A549 (cell line): Measurements from ENCODE around the gene CSAD. TPM values are rescaled to one million over a fixed set of nuclear protein-coding genes. Genes with fewer than 3 reads are reported as not detected.
A peak's percentile ranks its signal among the peaks of the same experiment; 100 is the strongest.

Source experiments
- ATAC-seq, 2 experiments: fragments of 200-7000 bp in 1 of 2; fragments of >200 bp in 1 of 2; cut with Nextera tagmentation in 1 of 2; cut with Tn5 transposase in 1 of 2; 3 replicates each; pipeline versions ENCODE4 v1.8.0 to v1.9.1; 2018 to 2020; ENCODE audit warnings: mild to moderate bottlenecking in 1 of 2, moderate library complexity in 1 of 2
- CTCF ChIA-PET: fragments of 300-600 bp; sonication (Branson Sonifier 250); formaldehyde crosslinking; extraction: SDS; loops from one replicate; lab custom pipeline; 2021; ENCODE audit warnings: antibody characterized with exemption, inconsistent platforms; lab: Yijun Ruan, JAX
- POLR2A ChIA-PET: fragments of 350-600 bp; formaldehyde crosslinking; extraction: SDS; loops from one replicate; lab custom pipeline; 2021; ENCODE audit warnings: antibody characterized with exemption, inconsistent platforms; lab: Yijun Ruan, JAX
- DNase-seq, 2 experiments: peaks; one replicate each; pipeline versions ENCODE4 v3.0.0 to v3.0.0-alpha.2; 2011 to 2016; ENCODE audit warnings: low read depth in 1 of 2, low spot score in 1 of 2
- FAIRE-seq: peaks from 2 replicates; lab custom pipeline; 2011; peaks lifted over from hg19 to GRCh38; lab: Jason Lieb, UNC
- H3K27ac ChIP-seq, 2 experiments: fragments of >200 bp; sonication (Bioruptor Twin); formaldehyde crosslinking; 3 replicates each; pipeline ENCODE4 v1.5.1; 2016 to 2017
- H3K4me1 ChIP-seq: fragments of >200 bp; sonication (Bioruptor Twin); formaldehyde crosslinking; 3 replicates; pipeline ENCODE4 v1.6.1; 2016
- H3K4me2 ChIP-seq: fragments of >200 bp; sonication (Bioruptor Twin); formaldehyde crosslinking; 3 replicates; pipeline ENCODE4 v1.6.1; 2016
- H3K4me3 ChIP-seq: fragments of >200 bp; sonication (Bioruptor Twin); formaldehyde crosslinking; 3 replicates; pipeline ENCODE4 v1.5.1; 2016
- H3K9me3 ChIP-seq: fragments of >200 bp; sonication (Bioruptor Twin); formaldehyde crosslinking; 3 replicates; pipeline ENCODE4 v1.6.1; 2016
- ATOH8 ChIP-seq: fragments of 250-450 bp; sonication (Bioruptor Pico); IDR thresholded peaks from 2 replicates; pipeline ENCODE4 v1.5.0; 2020; ENCODE audit warnings: low read depth, mild to moderate bottlenecking, moderate library complexity
- BCL3 ChIP-seq: fragments of >200 bp; sonication (Bioruptor Twin); formaldehyde crosslinking; IDR thresholded peaks from 3 replicates; pipeline ENCODE4 v1.6.1; 2016
- CEBPB ChIP-seq, 2 experiments: fragments of >200 bp in 1 of 2; sonication (Bioruptor Twin) in 1 of 2; formaldehyde crosslinking in 1 of 2; IDR thresholded peaks; 2 replicates each; pipeline ENCODE4 v1.6.1; 2012 to 2016
- CTCF ChIP-seq: fragments of >200 bp; sonication (Bioruptor Twin); formaldehyde crosslinking; IDR thresholded peaks from 3 replicates; pipeline ENCODE4 v1.5.1; 2016
- EHF ChIP-seq: fragments of 250-450 bp; sonication (Bioruptor Pico); IDR thresholded peaks from 2 replicates; pipeline ENCODE4 v1.5.0; 2020; ENCODE audit warnings: mild to moderate bottlenecking
- EP300 ChIP-seq, 2 experiments: fragments of >200 bp; sonication (Bioruptor Twin); formaldehyde crosslinking; IDR thresholded peaks; 2 replicates in 1 of 2; 3 replicates in 1 of 2; pipeline ENCODE4 v1.6.1; 2016 to 2017
- ESRRA ChIP-seq: fragments of 150-350 bp; IDR thresholded peaks from 2 replicates; pipeline ENCODE4 v1.6.1; 2014; ENCODE audit warnings: mild to moderate bottlenecking, low read length, borderline replicate concordance
- FOSL2 ChIP-seq, 2 experiments: fragments of 450-650 bp in 1 of 2; fragments of >200 bp in 1 of 2; sonication (Bioruptor Twin) in 1 of 2; formaldehyde crosslinking; IDR thresholded peaks; 2 replicates each; pipeline versions ENCODE4 v1.5.0 to v1.6.1; 2016 to 2020; ENCODE audit warnings: mild to moderate bottlenecking in 1 of 2, moderate library complexity in 1 of 2
- GATA3 ChIP-seq: IDR thresholded peaks from 2 replicates; pipeline ENCODE4 v1.6.1; 2012; ENCODE audit warnings: borderline replicate concordance
- HES2 ChIP-seq: fragments of >200 bp; sonication (Bioruptor Twin); formaldehyde crosslinking; IDR thresholded peaks from 2 replicates; pipeline ENCODE4 v1.6.1; 2016
- JUN ChIP-seq, 2 experiments: fragments of >200 bp; sonication (Bioruptor Twin); formaldehyde crosslinking; IDR thresholded peaks; 2 replicates in 1 of 2; 3 replicates in 1 of 2; pipeline ENCODE4 v1.6.1; 2016 to 2017
- MAFK ChIP-seq: fragments of 450-650 bp; IDR thresholded peaks from 2 replicates; pipeline ENCODE4 v1.6.1; 2014; ENCODE audit not compliant: partially characterized antibody
- MAX ChIP-seq: IDR thresholded peaks from 2 replicates; pipeline ENCODE4 v1.6.1; 2012
- PHF8 ChIP-seq: fragments of 200-600 bp; sonication (generic); IDR thresholded peaks from 2 replicates; pipeline ENCODE4 v1.6.1; 2016; ENCODE audit warnings: low read depth, mild to moderate bottlenecking, antibody characterized with exemption, moderate library complexity, borderline replicate concordance
- RAD21 ChIP-seq, 2 experiments: fragments of >200 bp in 1 of 2; sonication (Bioruptor Twin) in 1 of 2; formaldehyde crosslinking in 1 of 2; IDR thresholded peaks in 1 of 2; conservative IDR thresholded peaks in 1 of 2; 2 replicates in 1 of 2; 3 replicates in 1 of 2; pipeline ENCODE4 v1.6.1; 2012 to 2018; ENCODE audit warnings: inconsistent platforms in 1 of 2
- RCOR1 ChIP-seq: fragments of 150-350 bp; IDR thresholded peaks from 2 replicates; pipeline ENCODE4 v1.6.1; 2014; ENCODE audit warnings: antibody characterized with exemption, low read length, low read depth
- RNF2 ChIP-seq: fragments of 200-600 bp; sonication (generic); IDR thresholded peaks from 2 replicates; pipeline ENCODE4 v1.6.1; 2016; ENCODE audit warnings: low read depth, mild to moderate bottlenecking, antibody characterized with exemption, moderate library complexity, borderline replicate concordance
- SMC3 ChIP-seq: fragments of >200 bp; sonication (Bioruptor Twin); formaldehyde crosslinking; IDR thresholded peaks from 3 replicates; pipeline ENCODE4 v1.6.1; 2018; ENCODE audit warnings: inconsistent platforms
- SREBF2 ChIP-seq: fragments of 450-650 bp; IDR thresholded peaks from 2 replicates; pipeline ENCODE4 v1.6.1; 2014; ENCODE audit warnings: mild to moderate bottlenecking, moderate library complexity
- TFCP2L1 ChIP-seq: fragments of 250-450 bp; sonication (Bioruptor Pico); IDR thresholded peaks from 2 replicates; pipeline ENCODE4 v1.5.0; 2021; ENCODE audit warnings: mild to moderate bottlenecking
- WGBS: methylation state at CpG from one replicate; pipeline ENCODE4 v1.1.6; 2017; ENCODE audit errors: missing lambda C conversion rate; 5-methylcytosine and 5-hydroxymethylcytosine counted together
- polyA plus RNA-seq, 4 experiments: library from polyadenylated mRNA; depleted of rRNA in 3 of 4; stranded (reverse); fragments of >200 nt; fragmentation: RNase III in 1 of 4; extraction: RNeasy Plus Mini Kit Qiagen cat#74134 plus additional on column Dnase treatment in 1 of 4; gene quantifications; 2 replicates in 3 of 4; 3 replicates in 1 of 4; pipeline ENCODE4 v1.2.3, GENCODE V29; 2011 to 2017

CSAD gene
- polyA plus RNA-seq, 2 of the 4 experiments (the other 2 are of a cell fraction) = 14.5 to 16.5 TPM

GRCh38 chr12:53176750-53177149 lies 4.0 kb downstream of the CSAD start:
- POLR2A ChIA-PET = no interaction called here
- H3K27ac ChIP-seq = peak overlapping the region; percentile 41 to 43; a peak in 2 of 6 replicates
- peaks cover 57% of the 10 kb centered on the region for H3K4me1 ChIP-seq
- FAIRE-seq (no peak), DNase-seq (no peak), ATAC-seq (no peak)
- WGBS = 96% methylated on average over 3 of the region's 3 CpGs
- CTCF ChIA-PET = interaction anchor here (0.8 to 36.2 kb wide), 5 partner anchors 8 to 111 kb away, joined by 3 to 646 read pairs (median 14); partner anchors contain the start of genes ITGB7 and SPRYD3
- TF ChIP-seq RCOR1 (no peak), CTCF (no peak), RNF2 (no peak), PHF8 (no peak)
- no peak overlapping the region for H3K4me2 ChIP-seq
- H3K4me3 ChIP-seq = no peak overlapping the region
- H3K9me3 ChIP-seq = no peaks in the 10 kb centered on the region

- Histone ChIP-seq H3K9me3 (no peaks in the 10 kb centered on the region), H3K4me3 (no peak overlapping the region), H3K27ac (peak overlapping the region; percentile 79), H3K4me2 (peak overlapping the region; percentile 61), H3K4me1 (peaks cover 70% of the 10 kb centered on the region)
- WGBS = 7% methylated on average over 4 of the region's 4 CpGs
- ATAC-seq (peak; percentile 88 to 91), DNase-seq (peak; percentile 72 to 94), FAIRE-seq (no peak)
- CTCF ChIA-PET = interaction anchor here (0.7 to 36.2 kb wide), 17 partner anchors 10 to 223 kb away, joined by 3 to 646 read pairs (median 4); partner anchors contain the start of genes ESPL1 and ITGB7
- TF ChIP-seq EP300 (IDR thresholded peaks at IDR 0.05) = peak in 1 of 2 experiments; percentile 57; a peak in 1 of 5 replicates
- TF ChIP-seq GATA3 = peak; percentile 58
- TF ChIP-seq SREBF2 = no peak
- no peak for TF ChIP-seq ATOH8 (CRISPR knock-in tag)
- peak; percentile 57 for TF ChIP-seq SMC3
- peak; percentile 67 to 69 for TF ChIP-seq RAD21 (conservative IDR thresholded peaks at IDR 0.05 in 1 of 2, IDR thresholded peaks at IDR 0.05 in 1 of 2)
- no peak for TF ChIP-seq TFCP2L1 (CRISPR knock-in tag)
- peak; percentile 90 for TF ChIP-seq ESRRA
- TF ChIP-seq EHF (CRISPR knock-in tag) = no peak
- peak; percentile 65 for TF ChIP-seq MAX
- TF ChIP-seq MAFK = no peak
- TF ChIP-seq FOSL2 (IDR thresholded peaks at IDR 0.05) = no peak
- peak; percentile 31 for TF ChIP-seq FOSL2 (CRISPR knock-in tag; IDR thresholded peaks at IDR 0.05)
- TF ChIP-seq BCL3 = 0 out of 3 replicates have a peak, but pooled peaks have one; percentile 37
- TF ChIP-seq HES2 = 0 out of 2 replicates have a peak, but pooled peaks have one; percentile 50
- peak in 1 of 2 experiments; percentile 71; a peak in 3 of 5 replicates for TF ChIP-seq JUN (IDR thresholded peaks at IDR 0.05)
- peak; percentile 57 for TF ChIP-seq CTCF
- peak; percentile 96 to 99 for TF ChIP-seq CEBPB (IDR thresholded peaks at IDR 0.05)
- POLR2A ChIA-PET = interaction anchor here (0.7 to 1.4 kb wide), 4 partner anchors 15 to 120 kb away, joined by 3 to 4 read pairs (median 3); partner anchors contain the start of gene PFDN5
Observed at GRCh38 chr12:53174881-53175491, 5.7 kb downstream of the CSAD start.
